A375 (cell line): ENCODE data around the gene MSX2. TPM values are rescaled to one million over a fixed set of nuclear protein-coding genes. Genes with fewer than 3 reads are reported as not detected.

Experiments used
- small RNA-seq: library from RNA; depleted of rRNA; stranded (forward); fragments of <200 nt; gene quantifications from one replicate; pipeline ENCODE3, GENCODE V24; 2014
- total RNA-seq: library from RNA; depleted of rRNA; stranded (reverse); fragments of >200 nt; shearing (Covaris generic); gene quantifications from 2 replicates; pipeline ENCODE4 v1.2.3, GENCODE V29; 2014; rRNA removed

Gene MSX2
- 4.3 and 4.4 TPM in 2 replicates for total RNA-seq

GRCh38 chr5:174724484-174725260 is at the start of gene MSX2:
TSS of gene MSX2 (plus strand) at chr5:174724582. CDS start at chr5:174724660, 78 bp downstream.

Small RNAs within 50 kb of the gene (small RNA-seq; reads per million reads assigned to genes)
- not detected for gene MIR4634
